Right lobe of liver (tissue), 4 donors: ENCODE data around the gene GLYATL3.

Experiments used
- POLR2A ChIP-seq: fragments of 450-650 bp; IDR thresholded peaks from one replicate; pipeline ENCODE4 v1.6.1; 2017; ENCODE audit warnings: antibody characterized with exemption, mild to moderate bottlenecking
- TF ChIP-seq, protein P1 (sequence below), 4 donors: fragments of 200-600 bp in 3 of 4; fragments of 450-650 bp in 1 of 4; IDR thresholded peaks; one replicate each; pipeline versions ENCODE4 v1.5.1 to v1.8.0; 2016 to 2022; ENCODE audit warnings: antibody characterized with exemption in 4 of 4, mild to moderate bottlenecking in 2 of 4
- donor health status: DM: no; HTN: no; CAD: no.
- donor health status: DM: no; HTN: no; CAD: no.
- donor health status: DM: no; HTN: yes; CAD: no.

DNA sequence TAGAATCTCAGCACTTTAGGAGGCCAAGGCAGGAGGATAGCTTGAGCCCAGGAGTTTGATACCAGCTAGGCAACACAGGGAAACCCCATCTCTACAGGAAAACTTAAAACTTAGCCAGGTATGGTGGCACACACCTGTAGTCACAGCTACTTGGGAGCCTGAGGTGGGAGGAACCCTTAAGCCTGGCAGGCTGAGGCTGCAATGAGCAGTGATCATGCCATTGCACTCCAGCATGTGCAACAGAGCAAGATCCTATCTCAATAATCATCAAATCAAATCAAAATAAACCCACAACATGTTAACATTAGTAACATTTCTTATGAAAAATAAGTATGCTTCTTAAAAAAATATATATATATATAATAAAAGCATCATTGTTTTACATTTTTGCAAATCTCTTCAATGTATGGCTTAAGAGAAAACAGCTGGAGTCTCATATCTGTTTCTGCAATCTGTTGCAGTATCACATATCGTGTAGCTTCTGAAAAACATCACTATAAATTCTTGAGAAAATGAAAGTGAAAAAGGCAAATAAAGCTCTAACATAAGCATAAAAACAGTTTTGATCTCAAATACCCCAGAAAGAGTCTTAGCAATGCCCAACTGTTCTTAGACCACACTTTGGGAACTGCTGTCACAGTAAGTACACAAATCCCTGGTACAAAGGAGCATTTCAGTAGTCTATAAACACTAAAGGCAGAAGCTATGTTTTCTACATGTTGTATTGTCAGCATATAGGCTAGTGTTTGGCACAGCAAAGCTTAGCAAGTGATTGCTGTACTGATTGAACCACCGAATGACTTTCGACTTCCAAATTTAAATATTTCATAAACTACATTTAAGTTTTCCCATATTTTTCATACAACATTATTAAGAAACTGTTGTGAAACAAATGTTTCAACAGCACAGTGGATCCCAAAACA lies 44.7 kb upstream of the GLYATL3 start:
- TF ChIP-seq, protein P1, sequence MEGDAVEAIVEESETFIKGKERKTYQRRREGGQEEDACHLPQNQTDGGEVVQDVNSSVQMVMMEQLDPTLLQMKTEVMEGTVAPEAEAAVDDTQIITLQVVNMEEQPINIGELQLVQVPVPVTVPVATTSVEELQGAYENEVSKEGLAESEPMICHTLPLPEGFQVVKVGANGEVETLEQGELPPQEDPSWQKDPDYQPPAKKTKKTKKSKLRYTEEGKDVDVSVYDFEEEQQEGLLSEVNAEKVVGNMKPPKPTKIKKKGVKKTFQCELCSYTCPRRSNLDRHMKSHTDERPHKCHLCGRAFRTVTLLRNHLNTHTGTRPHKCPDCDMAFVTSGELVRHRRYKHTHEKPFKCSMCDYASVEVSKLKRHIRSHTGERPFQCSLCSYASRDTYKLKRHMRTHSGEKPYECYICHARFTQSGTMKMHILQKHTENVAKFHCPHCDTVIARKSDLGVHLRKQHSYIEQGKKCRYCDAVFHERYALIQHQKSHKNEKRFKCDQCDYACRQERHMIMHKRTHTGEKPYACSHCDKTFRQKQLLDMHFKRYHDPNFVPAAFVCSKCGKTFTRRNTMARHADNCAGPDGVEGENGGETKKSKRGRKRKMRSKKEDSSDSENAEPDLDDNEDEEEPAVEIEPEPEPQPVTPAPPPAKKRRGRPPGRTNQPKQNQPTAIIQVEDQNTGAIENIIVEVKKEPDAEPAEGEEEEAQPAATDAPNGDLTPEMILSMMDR (IDR thresholded peaks at IDR 0.05): no peak
- TF ChIP-seq POLR2A: no peak
